HG02852 (cell line): ENCODE results near the gene HADH.
"Not testable (repeated sequence)": the region's sequence is repeated elsewhere in the genome, so short reads cannot be mapped to it uniquely, and the experiment has no call there.

Source experiments
- ATAC-seq: cut with Tn5 transposase; IDR thresholded peaks from one replicate; pipeline ENCODE4 v1.9.1; 2021; ENCODE audit warnings: mild to moderate bottlenecking, moderate library complexity; ENCODE audit not compliant: unreplicated experiment

The HADH gene

GRCh38 chr4:108029731-108030130, 40.0 kb downstream of the HADH start:
- ATAC-seq, result no peak

GRCh38 chr4:108030332-108030731, 40.6 kb downstream of the HADH start:
- ATAC-seq, result peak; percentile 93

GRCh38 chr4:108031427-108032083, 41.9 kb downstream of the HADH start:
- no peak for ATAC-seq

- no peak for ATAC-seq
These were observed 43.7 kb downstream of the HADH start for GRCh38 chr4:108033348-108033747.

GRCh38 chr4:108034565-108034964, 44.9 kb downstream of the HADH start:
- ATAC-seq, result no peak

- no peak for ATAC-seq
These were observed 46.0 kb downstream of the HADH start for GRCh38 chr4:108035691-108036090.

- ATAC-seq, result peak; percentile 94
These were observed 46.5 kb downstream of the HADH start for GRCh38 chr4:108036213-108036612.

- ATAC-seq, result no peak
These were observed 48.2 kb downstream of the HADH start for GRCh38 chr4:108037884-108038283.

GRCh38 chr4:108042927-108043326, 53.2 kb downstream of the HADH start:
- no peak for ATAC-seq

GRCh38 chr4:108043526-108043925, 53.8 kb downstream of the HADH start:
- ATAC-seq, result no peak

- no peak for ATAC-seq
These were observed 55.4 kb downstream of the HADH start for GRCh38 chr4:108044951-108045686.

GRCh38 chr4:108045687-108046024, 56.0 kb downstream of the HADH start:
- ATAC-seq, result no peak

- no peak for ATAC-seq
These were observed 57.5 kb downstream of the HADH start for GRCh38 chr4:108047199-108047598.

GRCh38 chr4:108048157-108048556, 58.5 kb downstream of the HADH start:
- no peak for ATAC-seq

- no peak for ATAC-seq
These were observed 59.3 kb downstream of the HADH start for GRCh38 chr4:108048997-108049396.

- no peak for ATAC-seq
These were observed 59.7 kb downstream of the HADH start for GRCh38 chr4:108049406-108049805.

GRCh38 chr4:108050166-108051111, 60.8 kb downstream of the HADH start:
- not testable (repeated sequence) for ATAC-seq

GRCh38 chr4:108051343-108051742, 61.7 kb downstream of the HADH start:
- no peak for ATAC-seq

- ATAC-seq, result no peak
These were observed 63.0 kb downstream of the HADH start for GRCh38 chr4:108052558-108053120.

- ATAC-seq, result peak; percentile 84
These were observed 63.6 kb downstream of the HADH start for GRCh38 chr4:108053251-108053711.

- no peak for ATAC-seq
These were observed 64.4 kb downstream of the HADH start for GRCh38 chr4:108054025-108054638.
